Measurements from ENCODE around the gene PHOX2A.
"Not testable (repeated sequence)": the region's sequence is repeated elsewhere in the genome, so short reads cannot be mapped to it uniquely, and the experiment has no call there.

PHOX2A gene

DNA sequence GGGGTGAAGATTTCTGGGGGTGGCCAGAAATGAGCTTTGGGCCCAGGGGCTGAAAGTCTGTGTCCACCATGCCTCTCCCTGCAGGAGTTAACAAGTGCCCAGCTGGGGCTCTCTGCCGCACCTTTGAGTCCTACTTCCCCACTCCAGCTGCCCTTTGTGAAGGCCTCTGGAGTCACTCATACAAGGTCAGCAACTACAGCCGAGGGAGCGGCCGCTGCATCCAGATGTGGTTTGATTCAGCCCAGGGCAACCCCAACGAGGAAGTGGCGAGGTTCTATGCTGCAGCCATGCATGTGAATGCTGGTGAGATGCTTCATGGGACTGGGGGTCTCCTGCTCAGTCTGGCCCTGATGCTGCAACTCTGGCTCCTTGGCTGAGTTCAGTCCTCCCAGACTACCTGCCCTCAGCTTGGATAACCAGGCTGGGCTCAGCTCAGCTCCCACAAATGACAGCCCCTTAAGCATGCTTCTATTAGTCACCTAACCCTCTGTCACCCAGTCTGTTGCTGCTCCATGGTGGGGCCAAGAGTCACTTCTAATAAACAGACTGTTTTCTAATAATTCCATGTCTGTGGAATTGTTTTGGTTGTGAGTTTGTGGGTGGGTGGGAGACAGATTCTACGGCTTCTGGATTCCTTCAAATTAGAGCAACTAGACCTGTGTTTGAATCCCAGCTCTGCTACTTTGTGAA is 22.4 kb downstream of the PHOX2A start:
- no peak for DNase-seq

DNA sequence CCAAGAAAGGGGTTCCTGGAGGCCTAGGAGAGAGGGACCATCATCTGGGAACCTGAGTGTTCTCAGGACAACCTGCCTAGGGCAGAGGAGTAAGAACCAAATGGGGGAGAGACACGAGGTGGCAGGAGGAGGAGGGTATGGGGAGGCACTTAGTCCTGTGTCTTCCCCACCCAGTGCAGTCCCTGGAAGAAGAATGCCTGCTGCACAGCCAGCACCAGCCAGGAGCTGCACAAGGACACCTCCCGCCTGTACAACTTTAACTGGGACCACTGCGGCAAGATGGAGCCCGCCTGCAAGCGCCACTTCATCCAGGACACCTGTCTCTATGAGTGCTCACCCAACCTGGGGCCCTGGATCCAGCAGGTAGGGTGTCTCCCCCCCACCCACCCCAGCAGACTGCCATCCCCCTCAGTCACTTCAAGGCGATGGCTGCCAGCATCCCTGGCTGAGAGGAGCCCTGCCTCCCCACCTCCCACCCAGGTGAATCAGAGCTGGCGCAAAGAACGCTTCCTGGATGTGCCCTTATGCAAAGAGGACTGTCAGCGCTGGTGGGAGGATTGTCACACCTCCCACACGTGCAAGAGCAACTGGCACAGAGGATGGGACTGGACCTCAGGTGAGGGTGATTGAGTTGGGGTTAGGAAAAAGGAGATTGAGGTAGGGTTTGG is 23.1 kb downstream of the PHOX2A start:
- DNase-seq = no peak

DNA sequence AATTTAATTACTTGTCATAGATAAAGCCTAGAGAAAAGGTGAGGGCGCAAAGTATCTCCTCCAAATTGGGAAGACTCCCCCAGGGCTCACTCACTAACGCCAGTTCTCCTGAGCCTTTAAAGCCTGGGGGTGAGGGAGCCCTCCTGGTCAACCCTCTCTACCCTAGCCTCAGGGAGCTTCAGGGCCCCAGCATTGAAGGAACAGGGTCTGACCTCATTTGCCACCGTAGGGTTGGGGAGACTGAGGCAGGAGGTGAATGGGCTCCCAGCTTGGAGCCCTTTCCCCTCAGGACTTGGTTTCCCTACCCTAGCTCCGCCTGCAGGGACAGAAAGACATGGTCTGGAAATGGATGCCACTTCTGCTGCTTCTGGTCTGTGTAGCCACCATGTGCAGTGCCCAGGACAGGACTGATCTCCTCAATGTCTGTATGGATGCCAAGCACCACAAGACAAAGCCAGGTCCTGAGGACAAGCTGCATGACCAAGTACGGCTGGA is 25.7 kb downstream of the PHOX2A start:
- DNase-seq = no peak

DNA sequence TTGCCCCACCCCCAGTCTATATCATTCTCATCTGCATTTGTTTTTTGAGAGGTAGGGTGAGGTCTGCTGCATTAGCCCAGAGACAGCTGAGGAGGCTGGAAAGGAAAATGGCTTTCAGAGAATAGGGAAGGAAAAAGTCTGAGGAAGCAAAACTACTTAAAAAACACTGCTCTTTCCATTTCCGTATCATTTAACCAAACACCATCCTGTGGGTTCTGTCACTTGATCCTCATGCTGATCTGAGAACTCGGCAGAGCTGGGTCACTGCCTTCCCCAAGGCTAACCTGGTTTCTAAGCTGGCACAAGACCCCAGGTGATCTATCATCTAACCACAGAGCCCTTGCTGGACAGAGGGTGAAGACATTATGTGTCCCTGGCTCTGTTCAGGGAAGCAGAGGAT is 26.1 kb downstream of the PHOX2A start:
- no peak for DNase-seq

DNA sequence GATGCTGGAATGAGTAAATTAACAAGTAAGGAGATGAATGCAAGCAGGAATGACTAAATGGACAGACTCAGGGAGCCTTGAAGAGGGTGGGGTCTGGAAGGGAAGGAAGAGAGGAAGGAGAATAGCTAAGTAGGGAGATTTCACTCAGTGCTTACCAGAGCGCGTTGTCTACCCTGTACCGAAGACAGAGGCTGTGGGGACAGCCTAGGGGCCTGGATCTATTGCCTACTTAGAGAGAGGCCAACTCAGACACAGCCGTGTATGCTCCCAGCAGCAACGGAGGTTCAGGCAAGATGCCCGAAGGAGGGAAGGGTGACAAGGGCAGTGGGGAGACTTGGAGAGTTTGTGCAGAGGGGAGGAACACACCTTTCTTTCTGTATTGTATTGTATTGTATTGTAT is 27.3 kb downstream of the PHOX2A start, which contains the start of gene FOLR2:
FOLR2 (plus strand) TSS at position 157 of the 400 bp plus-strand sequence. CDS start 1,791 bp downstream, outside the sequence.
- no peak for DNase-seq

DNA sequence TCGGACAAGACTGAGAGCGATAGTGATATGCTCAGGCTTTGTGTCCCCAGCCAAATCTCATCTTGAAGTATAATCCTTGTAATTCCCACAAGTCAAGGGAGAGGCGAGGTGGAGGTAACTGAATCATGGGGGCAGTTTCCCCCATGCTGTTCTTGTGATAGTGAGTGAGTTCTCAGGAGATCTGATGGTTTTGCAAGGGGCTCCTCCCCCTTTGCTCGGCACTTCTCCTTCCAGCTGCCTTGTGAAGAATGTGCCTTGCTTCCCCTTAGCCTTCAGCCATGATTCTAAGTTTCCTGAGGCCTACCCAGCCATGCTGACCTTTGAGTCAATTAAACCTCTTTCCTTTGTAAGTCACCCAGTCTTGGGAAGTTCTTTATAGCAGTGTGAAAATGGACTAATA is 34.9 kb downstream of the PHOX2A start:
- DNase-seq = no peak

DNA sequence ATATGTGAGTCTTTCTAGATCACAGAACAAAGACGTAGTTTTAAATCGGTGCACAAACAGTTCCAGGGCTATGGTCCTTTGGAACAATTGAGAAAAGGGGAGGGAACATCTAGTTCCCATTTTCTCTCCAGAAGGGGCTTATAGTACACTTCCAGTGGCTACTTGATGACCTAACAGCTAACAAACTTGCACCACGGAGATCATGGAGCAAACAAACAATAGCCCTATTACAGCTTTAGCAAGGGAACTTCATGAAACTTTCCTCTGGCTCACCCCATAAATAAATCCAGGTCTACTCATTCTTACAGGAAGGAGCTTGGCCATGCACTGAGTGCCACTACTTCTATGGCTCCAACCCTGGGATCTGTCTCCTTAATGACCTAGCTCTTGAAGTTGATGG is 35.7 kb downstream of the PHOX2A start:
- no peak for DNase-seq

DNA sequence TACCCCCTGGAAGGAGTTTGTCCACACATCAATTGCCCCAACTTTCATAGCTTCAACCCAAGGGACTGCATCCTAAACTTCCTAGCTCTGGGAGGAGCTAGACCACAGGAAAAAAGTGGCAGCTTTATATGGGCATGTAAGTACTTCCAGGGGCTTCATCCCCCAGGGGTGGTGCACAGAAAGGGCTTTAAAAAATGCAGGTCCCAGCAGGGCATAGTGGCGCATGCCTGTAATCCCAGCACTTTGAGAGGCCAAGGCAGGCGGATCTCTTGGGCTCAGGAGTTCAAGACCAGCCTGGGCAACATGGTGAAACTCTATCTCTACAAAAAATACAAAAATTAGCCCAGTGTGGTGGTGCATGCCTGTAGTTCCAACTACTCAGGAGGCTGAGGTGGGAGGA is 37.2 kb downstream of the PHOX2A start:
- DNase-seq = not testable (repeated sequence)

DNA sequence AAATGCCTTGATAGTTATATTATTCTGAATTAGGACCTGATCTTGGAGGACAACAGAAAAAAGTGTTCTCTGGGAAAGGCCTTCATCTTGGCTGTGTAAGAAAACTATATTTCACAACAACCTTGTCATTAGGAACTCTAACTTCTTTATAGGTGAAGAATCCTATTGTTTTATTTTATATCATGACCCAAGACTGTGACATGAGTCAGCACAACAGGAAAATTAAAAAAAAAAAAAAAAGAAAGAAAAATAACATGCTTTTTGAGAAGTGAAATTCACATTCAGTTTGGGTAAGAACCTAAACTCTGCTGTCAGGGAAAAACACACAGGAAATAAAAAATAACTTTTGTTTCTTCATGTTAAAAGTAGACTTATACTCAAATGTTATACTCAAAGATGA is 39.1 kb downstream of the PHOX2A start:
- DNase-seq = no peak

DNA sequence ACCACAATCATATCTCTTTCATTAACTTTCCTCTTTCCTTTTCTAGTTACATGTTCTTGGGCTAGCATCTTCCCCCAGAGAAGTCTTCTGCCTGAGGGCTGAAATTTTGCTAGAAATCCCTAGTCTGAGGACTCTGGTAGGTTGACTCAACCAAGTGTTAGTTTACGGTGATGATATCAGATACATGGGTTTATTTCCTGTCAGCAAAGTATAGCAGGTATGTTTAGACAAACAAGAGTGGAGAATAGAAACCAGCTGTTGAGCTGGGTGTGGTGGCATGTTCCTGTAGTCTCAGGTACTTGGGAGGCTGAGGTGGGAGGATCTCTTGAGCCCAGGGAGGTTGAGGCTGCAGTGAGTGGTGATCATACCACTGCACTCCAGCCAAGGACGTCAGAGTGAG is 40.8 kb downstream of the PHOX2A start:
- no peak for DNase-seq

DNA sequence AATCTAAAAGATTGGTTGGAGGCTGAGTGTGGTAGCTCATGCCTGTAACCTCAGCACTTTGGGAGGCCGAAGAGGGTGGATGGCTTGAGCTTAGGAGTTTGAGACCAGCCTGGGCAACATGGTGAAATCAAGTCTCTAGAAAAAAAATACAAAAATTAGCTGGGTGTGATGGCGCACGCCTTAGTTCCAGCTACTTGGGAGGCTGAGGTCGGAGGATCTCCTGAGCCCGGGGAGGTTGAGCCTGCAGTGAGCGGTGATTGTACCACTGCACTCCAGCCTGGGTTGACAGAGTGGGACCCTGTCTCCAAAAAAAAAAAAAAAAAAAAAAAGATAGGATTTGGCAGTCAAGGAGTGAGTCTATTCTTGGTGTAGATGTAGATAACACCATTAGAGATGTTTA is 41.4 kb downstream of the PHOX2A start:
- DNase-seq = no peak

DNA sequence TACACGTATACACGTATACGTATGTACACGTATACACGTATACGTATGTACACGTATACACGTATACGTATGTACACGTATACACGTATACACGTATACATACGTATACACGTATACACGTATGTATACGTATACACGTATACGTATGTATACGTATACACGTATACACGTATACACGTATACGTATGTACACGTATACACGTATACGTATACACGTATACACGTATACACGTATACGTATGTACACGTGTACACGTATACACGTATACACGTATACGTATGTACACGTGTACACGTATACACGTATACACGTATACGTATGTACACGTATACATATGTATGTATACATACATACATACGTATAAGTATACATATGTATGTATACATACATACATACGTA is 42.5 kb downstream of the PHOX2A start:
- not testable (repeated sequence) for DNase-seq

DNA sequence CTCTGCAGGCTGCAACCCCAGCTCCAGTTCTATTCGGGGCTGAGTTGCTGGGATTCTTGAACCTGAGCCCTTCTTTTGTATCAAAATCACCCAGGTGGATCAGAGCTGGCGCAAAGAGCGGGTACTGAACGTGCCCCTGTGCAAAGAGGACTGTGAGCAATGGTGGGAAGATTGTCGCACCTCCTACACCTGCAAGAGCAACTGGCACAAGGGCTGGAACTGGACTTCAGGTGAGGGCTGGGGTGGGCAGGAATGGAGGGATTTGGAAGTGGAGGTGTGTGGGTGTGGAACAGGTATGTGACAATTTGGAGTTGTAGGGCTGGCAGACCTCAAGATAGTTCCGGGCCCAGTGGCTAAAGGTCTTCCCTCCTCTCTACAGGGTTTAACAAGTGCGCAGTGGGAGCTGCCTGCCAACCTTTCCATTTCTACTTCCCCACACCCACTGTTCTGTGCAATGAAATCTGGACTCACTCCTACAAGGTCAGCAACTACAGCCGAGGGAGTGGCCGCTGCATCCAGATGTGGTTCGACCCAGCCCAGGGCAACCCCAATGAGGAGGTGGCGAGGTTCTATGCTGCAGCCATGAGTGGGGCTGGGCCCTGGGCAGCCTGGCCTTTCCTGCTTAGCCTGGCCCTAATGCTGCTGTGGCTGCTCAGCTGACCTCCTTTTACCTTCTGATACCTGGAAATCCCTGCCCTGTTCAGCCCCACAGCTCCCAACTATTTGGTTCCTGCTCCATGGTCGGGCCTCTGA is 48.3 kb downstream of the PHOX2A start:
- DNase-seq = no peak

DNA sequence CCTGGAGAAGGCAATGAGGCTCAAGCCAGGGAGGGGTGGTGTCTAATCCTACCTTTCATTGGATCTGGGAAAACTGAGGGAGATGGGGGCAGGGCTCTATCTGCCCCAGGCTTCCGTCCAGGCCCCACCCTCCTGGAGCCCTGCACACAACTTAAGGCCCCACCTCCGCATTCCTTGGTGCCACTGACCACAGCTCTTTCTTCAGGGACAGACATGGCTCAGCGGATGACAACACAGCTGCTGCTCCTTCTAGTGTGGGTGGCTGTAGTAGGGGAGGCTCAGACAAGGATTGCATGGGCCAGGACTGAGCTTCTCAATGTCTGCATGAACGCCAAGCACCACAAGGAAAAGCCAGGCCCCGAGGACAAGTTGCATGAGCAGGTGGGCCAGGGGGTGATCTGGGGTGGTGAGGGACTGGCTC is 52.0 kb downstream of the PHOX2A start, which contains the start of gene FOLR1:
FOLR1 (plus strand) TSS at position 180 of the 421 bp plus-strand sequence; CDS start at position 214, 34 bp downstream.
- no peak for DNase-seq

DNA sequence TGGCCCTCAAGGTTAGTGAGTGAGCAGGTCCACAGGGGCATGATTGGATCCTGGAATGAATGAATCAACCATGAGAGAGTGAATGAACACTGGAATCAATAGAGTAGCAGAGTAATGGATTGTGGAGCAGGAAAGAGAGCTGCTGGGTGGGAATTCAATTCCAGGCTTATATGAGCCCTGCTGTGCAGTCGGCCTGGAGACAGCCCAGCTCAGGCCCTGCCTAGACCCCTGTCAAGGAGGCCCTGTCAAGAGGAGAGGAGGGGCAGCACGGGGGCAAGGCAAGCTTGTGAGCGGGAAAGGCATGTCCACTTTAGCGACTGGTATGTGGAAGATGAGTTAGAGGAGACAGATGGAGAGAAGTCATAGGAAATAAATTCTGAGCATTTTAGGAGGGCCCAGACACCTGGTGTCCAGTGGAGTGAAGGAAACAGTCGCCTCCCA is 53.3 kb downstream of the PHOX2A start:
- DNase-seq = no peak

DNA sequence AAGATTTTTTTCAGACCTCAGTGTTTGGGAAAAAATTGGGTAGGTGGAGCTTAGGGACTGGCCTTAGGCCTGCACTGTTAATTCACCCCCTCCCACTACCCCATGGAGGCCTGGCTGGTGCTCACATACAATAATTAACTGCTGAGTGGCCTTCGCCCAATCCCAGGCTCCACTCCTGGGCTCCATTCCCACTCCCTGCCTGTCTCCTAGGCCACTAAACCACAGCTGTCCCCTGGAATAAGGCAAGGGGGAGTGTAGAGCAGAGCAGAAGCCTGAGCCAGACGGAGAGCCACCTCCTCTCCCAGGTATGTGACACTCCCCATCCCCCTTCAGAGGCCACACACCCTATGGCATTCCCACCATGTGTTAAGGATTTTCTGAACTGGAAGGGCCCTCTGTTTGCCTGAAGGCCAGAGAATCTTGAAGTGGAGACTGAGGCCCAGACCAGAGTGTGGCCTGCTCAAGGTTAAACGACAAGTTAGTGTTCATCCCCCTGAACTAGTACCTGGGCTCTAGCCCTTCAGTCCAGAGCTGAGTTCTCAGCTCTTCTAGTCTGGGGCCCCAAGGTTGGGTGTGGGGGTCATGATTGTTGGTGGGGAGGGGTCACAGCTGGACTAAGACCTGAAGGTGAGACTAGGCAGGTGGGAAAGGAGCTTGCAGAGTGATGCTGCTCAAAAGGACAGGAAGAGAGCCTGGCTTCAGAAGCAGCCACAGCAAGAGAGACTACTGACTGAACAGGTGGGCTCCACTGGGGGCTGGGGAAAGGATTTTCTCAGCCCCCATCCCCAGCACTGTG is 54.3 kb downstream of the PHOX2A start:
- DNase-seq = no peak

Measured in SHP77 treated with DMSO at 0.1 percent for 48 hours (cell line).